Panc1 (cell line): Measurements from ENCODE around the gene C12orf43. TPM values are rescaled to one million over a fixed set of nuclear protein-coding genes. Genes with fewer than 3 reads are reported as not detected.

Experiments
- ATAC-seq: fragments of 200-7000 bp; cut with Tn5 transposase; 2 replicates; pipeline ENCODE4 v1.9.1; 2020; ENCODE audit warnings: mild to moderate bottlenecking, moderate library complexity
- BruUV-seq: library from RNA; stranded (reverse); fragments of 400-500 nt; replicated peaks from 2 replicates; lab custom pipeline; 2021; lab: Mats Ljungman, UMichigan
- CTCF ChIA-PET: fragments of 300-600 bp; sonication (Branson Sonifier 250); formaldehyde crosslinking; loops from one replicate; lab custom pipeline; 2022; ENCODE audit warnings: antibody characterized with exemption; lab: Charles Lee
- POLR2A ChIA-PET: fragments of 300-600 bp; sonication (Branson Sonifier 250); formaldehyde crosslinking; loops from one replicate; lab custom pipeline; 2022; ENCODE audit warnings: antibody characterized with exemption; lab: Charles Lee
- DNase-seq: peaks from one replicate; pipeline ENCODE4 v3.0.0-alpha.2; 2010; ENCODE audit warnings: low read depth, low spot score
- H3K27ac ChIP-seq: 2 replicates; pipeline ENCODE4 v1.5.1; 2011; ENCODE audit warnings: mild to moderate bottlenecking, low read length, inconsistent platforms
- H3K27me3 ChIP-seq: fragments of 200-500 bp; sonication (Bioruptor generic); 2 replicates; pipeline ENCODE4 v1.6.0; 2014; ENCODE audit warnings: low read length, inconsistent platforms; ENCODE audit not compliant: control insufficient read depth, insufficient read depth
- H3K36me3 ChIP-seq: fragments of 200-500 bp; sonication (Bioruptor generic); 2 replicates; pipeline ENCODE4 v1.5.1; 2014; ENCODE audit warnings: inconsistent platforms, mild to moderate bottlenecking, low read length, moderate library complexity; ENCODE audit not compliant: control insufficient read depth, insufficient read depth
- H3K4me1 ChIP-seq: 2 replicates; pipeline ENCODE4 v1.5.1; 2011; ENCODE audit warnings: inconsistent platforms, mild to moderate bottlenecking, low read length, moderate library complexity; ENCODE audit not compliant: control insufficient read depth, insufficient read depth
- H3K4me3 ChIP-seq, 2 experiments: 2 replicates each; pipeline ENCODE4 v1.5.1; 2011 to 2012; ENCODE audit warnings: low read depth in 2 of 2, low read length in 2 of 2, mild to moderate bottlenecking in 2 of 2, inconsistent platforms in 1 of 2, moderate library complexity in 1 of 2
- H3K9me3 ChIP-seq: fragments of 200-500 bp; sonication (Bioruptor generic); 2 replicates; pipeline ENCODE4 v1.5.1; 2014; ENCODE audit warnings: low read depth, mild to moderate bottlenecking, inconsistent platforms, low read length, moderate library complexity; ENCODE audit not compliant: control insufficient read depth, insufficient read depth
- POLR2AphosphoS5 ChIP-seq: IDR thresholded peaks from 2 replicates; pipeline ENCODE4 v1.6.1; 2012; ENCODE audit warnings: mild to moderate bottlenecking, low read depth, low read length, moderate library complexity
- SIN3A ChIP-seq: IDR thresholded peaks from 2 replicates; pipeline ENCODE4 v1.6.1; 2012; ENCODE audit warnings: low read depth, mild to moderate bottlenecking, low read length, moderate library complexity, borderline replicate concordance; ENCODE audit not compliant: insufficient read depth
- TCF7L2 ChIP-seq: IDR thresholded peaks from 2 replicates; pipeline ENCODE4 v1.6.1; 2011; ENCODE audit warnings: mild to moderate bottlenecking, low read depth, low read length, inconsistent platforms
- in situ Hi-C: cut with HindIII; loops from 2 replicates; pipeline ENCODE4 v1.10.0; 2016; ENCODE audit warnings: low sequenced_read_pairs, low pct_unique_long_range_greater_than_20kb
- intact Hi-C: fragments of 100-400 bp; cut with micrococcal nuclease; formaldehyde crosslinking; loops from one replicate; pipeline ENCODE4 v1.10.0; 2022; ENCODE audit not compliant: unreplicated experiment
- total RNA-seq: library from RNA; stranded (reverse); gene quantifications from one replicate; pipeline ENCODE4 v1.2.1, GENCODE V29; 2021; ENCODE audit not compliant: unreplicated experiment
- TF ChIP-seq, protein P1 (sequence below): fragments of 450-650 bp; IDR thresholded peaks from 2 replicates; pipeline ENCODE4 v1.5.1; 2017; ENCODE audit warnings: mild to moderate bottlenecking
- TF ChIP-seq, protein P2 (sequence below), 2 experiments: IDR thresholded peaks; 2 replicates each; pipeline ENCODE4 v1.6.1; 2011 to 2012; ENCODE audit warnings: low read depth in 2 of 2, control low read depth in 1 of 2, low read length in 1 of 2, mild to moderate bottlenecking in 1 of 2, moderate library complexity in 1 of 2; ENCODE audit not compliant: insufficient read depth in 1 of 2

Gene C12orf43
- total RNA-seq, 1 experiment from 2014 or later, result 20.7 TPM

DNA sequence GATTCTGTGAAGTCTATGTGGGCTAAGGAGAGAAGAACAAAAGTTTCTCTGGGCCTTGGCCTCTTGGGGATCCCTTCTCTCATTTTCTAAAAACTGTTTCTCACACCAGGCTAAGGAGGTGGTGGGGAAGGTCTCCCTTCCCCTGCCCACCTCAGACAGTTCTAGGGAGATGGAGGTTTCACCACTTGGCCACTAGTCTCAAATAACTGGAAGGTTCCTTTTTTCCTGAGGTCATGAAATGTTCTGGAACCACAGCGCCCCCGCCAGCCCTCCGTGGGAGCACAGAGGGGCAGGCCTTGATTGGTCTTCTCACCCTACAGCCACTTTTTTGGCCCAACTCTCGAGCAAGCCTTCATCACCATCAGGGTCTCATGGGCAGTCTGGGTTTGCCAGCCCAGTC is 12.6 kb downstream of the C12orf43 start:
- ATAC-seq (no peak), DNase-seq (no peak)
- intact Hi-C loops (no loop called here), in situ Hi-C loops (no loop called here)
- no peak overlapping the region for H3K4me3 ChIP-seq
- no peak overlapping the region for H3K27ac ChIP-seq
- POLR2A ChIA-PET, result no interaction called here
- TF ChIP-seq TCF7L2, result no peak
- TF ChIP-seq, protein P1, sequence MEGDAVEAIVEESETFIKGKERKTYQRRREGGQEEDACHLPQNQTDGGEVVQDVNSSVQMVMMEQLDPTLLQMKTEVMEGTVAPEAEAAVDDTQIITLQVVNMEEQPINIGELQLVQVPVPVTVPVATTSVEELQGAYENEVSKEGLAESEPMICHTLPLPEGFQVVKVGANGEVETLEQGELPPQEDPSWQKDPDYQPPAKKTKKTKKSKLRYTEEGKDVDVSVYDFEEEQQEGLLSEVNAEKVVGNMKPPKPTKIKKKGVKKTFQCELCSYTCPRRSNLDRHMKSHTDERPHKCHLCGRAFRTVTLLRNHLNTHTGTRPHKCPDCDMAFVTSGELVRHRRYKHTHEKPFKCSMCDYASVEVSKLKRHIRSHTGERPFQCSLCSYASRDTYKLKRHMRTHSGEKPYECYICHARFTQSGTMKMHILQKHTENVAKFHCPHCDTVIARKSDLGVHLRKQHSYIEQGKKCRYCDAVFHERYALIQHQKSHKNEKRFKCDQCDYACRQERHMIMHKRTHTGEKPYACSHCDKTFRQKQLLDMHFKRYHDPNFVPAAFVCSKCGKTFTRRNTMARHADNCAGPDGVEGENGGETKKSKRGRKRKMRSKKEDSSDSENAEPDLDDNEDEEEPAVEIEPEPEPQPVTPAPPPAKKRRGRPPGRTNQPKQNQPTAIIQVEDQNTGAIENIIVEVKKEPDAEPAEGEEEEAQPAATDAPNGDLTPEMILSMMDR, result no peak; the same call in 1 of the 2 replicates
- TF ChIP-seq, protein P2, sequence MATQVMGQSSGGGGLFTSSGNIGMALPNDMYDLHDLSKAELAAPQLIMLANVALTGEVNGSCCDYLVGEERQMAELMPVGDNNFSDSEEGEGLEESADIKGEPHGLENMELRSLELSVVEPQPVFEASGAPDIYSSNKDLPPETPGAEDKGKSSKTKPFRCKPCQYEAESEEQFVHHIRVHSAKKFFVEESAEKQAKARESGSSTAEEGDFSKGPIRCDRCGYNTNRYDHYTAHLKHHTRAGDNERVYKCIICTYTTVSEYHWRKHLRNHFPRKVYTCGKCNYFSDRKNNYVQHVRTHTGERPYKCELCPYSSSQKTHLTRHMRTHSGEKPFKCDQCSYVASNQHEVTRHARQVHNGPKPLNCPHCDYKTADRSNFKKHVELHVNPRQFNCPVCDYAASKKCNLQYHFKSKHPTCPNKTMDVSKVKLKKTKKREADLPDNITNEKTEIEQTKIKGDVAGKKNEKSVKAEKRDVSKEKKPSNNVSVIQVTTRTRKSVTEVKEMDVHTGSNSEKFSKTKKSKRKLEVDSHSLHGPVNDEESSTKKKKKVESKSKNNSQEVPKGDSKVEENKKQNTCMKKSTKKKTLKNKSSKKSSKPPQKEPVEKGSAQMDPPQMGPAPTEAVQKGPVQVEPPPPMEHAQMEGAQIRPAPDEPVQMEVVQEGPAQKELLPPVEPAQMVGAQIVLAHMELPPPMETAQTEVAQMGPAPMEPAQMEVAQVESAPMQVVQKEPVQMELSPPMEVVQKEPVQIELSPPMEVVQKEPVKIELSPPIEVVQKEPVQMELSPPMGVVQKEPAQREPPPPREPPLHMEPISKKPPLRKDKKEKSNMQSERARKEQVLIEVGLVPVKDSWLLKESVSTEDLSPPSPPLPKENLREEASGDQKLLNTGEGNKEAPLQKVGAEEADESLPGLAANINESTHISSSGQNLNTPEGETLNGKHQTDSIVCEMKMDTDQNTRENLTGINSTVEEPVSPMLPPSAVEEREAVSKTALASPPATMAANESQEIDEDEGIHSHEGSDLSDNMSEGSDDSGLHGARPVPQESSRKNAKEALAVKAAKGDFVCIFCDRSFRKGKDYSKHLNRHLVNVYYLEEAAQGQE (IDR thresholded peaks at IDR 0.05; ENCODE audit: insufficient read depth in 1 of 2, low read depth in 2 of 2, low read length in 1 of 2), result no peak
- TF ChIP-seq SIN3A, result no peak
- TF ChIP-seq POLR2AphosphoS5, result no peak
- CTCF ChIA-PET, result no interaction called here
- H3K4me1 ChIP-seq, result no peaks in the 10 kb centered on the region
- no peaks in the 10 kb centered on the region for H3K27me3 ChIP-seq
- H3K9me3 ChIP-seq, result no peaks in the 10 kb centered on the region
- H3K36me3 ChIP-seq, result no peaks in the 10 kb centered on the region
- BruUV-seq, result no TSS peak

DNA sequence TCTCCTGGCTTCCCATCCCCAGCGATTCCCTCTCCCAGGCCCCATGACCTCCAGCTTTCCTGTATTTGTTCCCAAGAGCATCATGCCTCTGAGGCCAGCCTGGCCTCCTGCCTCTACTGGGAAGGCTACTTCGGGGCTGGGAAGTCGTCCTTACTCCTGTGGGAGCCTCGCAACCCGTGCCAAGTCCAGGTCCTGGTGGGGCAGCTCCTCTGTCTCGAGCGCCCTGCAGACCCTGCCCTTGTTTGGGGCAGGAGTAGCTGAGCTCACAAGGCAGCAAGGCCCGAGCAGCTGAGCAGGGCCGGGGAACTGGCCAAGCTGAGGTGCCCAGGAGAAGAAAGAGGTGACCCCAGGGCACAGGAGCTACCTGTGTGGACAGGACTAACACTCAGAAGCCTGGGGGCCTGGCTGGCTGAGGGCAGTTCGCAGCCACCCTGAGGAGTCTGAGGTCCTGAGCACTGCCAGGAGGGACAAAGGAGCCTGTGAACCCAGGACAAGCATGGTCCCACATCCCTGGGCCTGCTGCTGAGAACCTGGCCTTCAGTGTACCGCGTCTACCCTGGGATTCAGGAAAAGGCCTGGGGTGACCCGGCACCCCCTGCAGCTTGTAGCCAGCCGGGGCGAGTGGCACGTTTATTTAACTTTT is 14.3 kb downstream of the C12orf43 start:
- DNase-seq (no peak), ATAC-seq (no peak)
- H3K4me1 ChIP-seq, result no peaks in the 10 kb centered on the region
- POLR2A ChIA-PET, result no interaction called here
- H3K4me3 ChIP-seq, result no peak overlapping the region
- in situ Hi-C loops, result no loop called here
- no peak overlapping the region for H3K27ac ChIP-seq
- CTCF ChIA-PET, result interaction anchor here (0.7 kb wide), 1 partner anchor 21 kb away, joined by 4 read pairs; no protein-coding TSS in a partner anchor
- H3K9me3 ChIP-seq, result no peaks in the 10 kb centered on the region
- no TSS peak for BruUV-seq
- TF ChIP-seq TCF7L2, result no peak
- intact Hi-C loops, result no loop called here
- H3K36me3 ChIP-seq, result no peaks in the 10 kb centered on the region
- no peaks in the 10 kb centered on the region for H3K27me3 ChIP-seq

DNA sequence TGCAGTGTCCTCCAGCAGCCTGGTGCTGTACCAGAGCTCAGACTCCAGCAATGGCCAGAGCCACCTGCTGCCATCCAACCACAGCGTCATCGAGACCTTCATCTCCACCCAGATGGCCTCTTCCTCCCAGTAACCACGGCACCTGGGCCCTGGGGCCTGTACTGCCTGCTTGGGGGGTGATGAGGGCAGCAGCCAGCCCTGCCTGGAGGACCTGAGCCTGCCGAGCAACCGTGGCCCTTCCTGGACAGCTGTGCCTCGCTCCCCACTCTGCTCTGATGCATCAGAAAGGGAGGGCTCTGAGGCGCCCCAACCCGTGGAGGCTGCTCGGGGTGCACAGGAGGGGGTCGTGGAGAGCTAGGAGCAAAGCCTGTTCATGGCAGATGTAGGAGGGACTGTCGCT is 15.2 kb downstream of the C12orf43 start:
- Histone ChIP-seq H3K9me3 (no peaks in the 10 kb centered on the region), H3K27ac (no peak overlapping the region), H3K4me1 (no peaks in the 10 kb centered on the region), H3K36me3 (no peaks in the 10 kb centered on the region), H3K4me3 (no peak overlapping the region), H3K27me3 (no peaks in the 10 kb centered on the region)
- TF ChIP-seq, protein P1, result no peak
- TF ChIP-seq POLR2AphosphoS5 (no peak), TCF7L2 (no peak), SIN3A (no peak)
- TF ChIP-seq, protein P2 (IDR thresholded peaks at IDR 0.05; ENCODE audit: insufficient read depth in 1 of 2, low read depth in 2 of 2, low read length in 1 of 2), result no peak
- intact Hi-C loops, result no loop called here
- ATAC-seq (no peak), DNase-seq (no peak)
- in situ Hi-C loops, result no loop called here
- CTCF ChIA-PET, result interaction anchor here (0.7 kb wide), 1 partner anchor 20 kb away, joined by 4 read pairs; no protein-coding TSS in a partner anchor
- BruUV-seq, result no TSS peak
- POLR2A ChIA-PET, result no interaction called here
